MCF 10A (cell line): ENCODE results near the gene FCHSD2. TPM values are rescaled to one million over a fixed set of nuclear protein-coding genes. Genes with fewer than 3 reads are reported as not detected.

Source experiments
- BruUV-seq: library from RNA; stranded (reverse); fragments of 400-500 nt; replicated peaks from 2 replicates; lab custom pipeline; 2021; lab: Mats Ljungman, UMichigan
- CTCF ChIA-PET: fragments of 300-600 bp; sonication (Branson Sonifier 250); formaldehyde crosslinking; extraction: SDS; loops from one replicate; lab custom pipeline; 2021; ENCODE audit warnings: antibody characterized with exemption, inconsistent platforms; lab: Yijun Ruan, JAX
- POLR2A ChIA-PET: fragments of 300-600, 350-650 bp; sonication (Branson Sonifier 250); formaldehyde crosslinking; extraction: SDS; loops from one replicate; lab custom pipeline; 2020; ENCODE audit warnings: antibody characterized with exemption, inconsistent platforms; lab: Yijun Ruan, JAX
- DNase-seq: peaks from one replicate; pipeline ENCODE4 v3.0.0-alpha.2; 2018; ENCODE audit not compliant: unreplicated experiment
- H3K27ac Mint-ChIP-seq: one replicate; pipeline ENCODE4 v1.8.0; 2022; ENCODE audit warnings: mild to moderate bottlenecking, low read depth, mixed read lengths; ENCODE audit not compliant: unreplicated experiment
- H3K27me3 Mint-ChIP-seq: one replicate; pipeline ENCODE4 v1.8.0; 2022; ENCODE audit warnings: mixed read lengths; ENCODE audit not compliant: insufficient read depth, unreplicated experiment
- H3K36me3 Mint-ChIP-seq: one replicate; pipeline ENCODE4 v1.8.0; 2022; ENCODE audit warnings: mild to moderate bottlenecking, moderate library complexity, mixed read lengths; ENCODE audit not compliant: insufficient read depth, unreplicated experiment
- H3K4me1 Mint-ChIP-seq: one replicate; pipeline ENCODE4 v1.8.0; 2022; ENCODE audit warnings: mixed read lengths; ENCODE audit not compliant: insufficient read depth, unreplicated experiment
- H3K4me3 Mint-ChIP-seq: one replicate; pipeline ENCODE4 v1.8.0; 2022; ENCODE audit warnings: mild to moderate bottlenecking, moderate library complexity, mixed read lengths; ENCODE audit not compliant: unreplicated experiment
- H3K9me3 Mint-ChIP-seq: one replicate; pipeline ENCODE4 v1.8.0; 2022; ENCODE audit warnings: mixed read lengths; ENCODE audit not compliant: unreplicated experiment
- CTCF ChIP-seq: fragments of 200-600 bp; IDR thresholded peaks from one replicate; pipeline ENCODE4 v1.8.0; 2022; ENCODE audit warnings: antibody characterized with exemption, mild to moderate bottlenecking; ENCODE audit not compliant: unreplicated experiment
- intact Hi-C: fragments of 100-400 bp; cut with micrococcal nuclease; formaldehyde crosslinking; loops from 2 replicates; pipeline ENCODE4 v1.14.1; 2022
- total RNA-seq: library from RNA; stranded (reverse); gene quantifications from 2 replicates; pipeline ENCODE4 v1.2.3, GENCODE V29; 2022

The FCHSD2 gene
- total RNA-seq, 1 experiment from 2014 or later = 12.8 TPM

- H3K9me3 Mint-ChIP-seq = no peaks in the 10 kb centered on the region
- no peaks in the 10 kb centered on the region for H3K4me1 Mint-ChIP-seq
- no TSS peak for BruUV-seq
- POLR2A ChIA-PET = interaction anchor here (1.2 kb wide), 1 partner anchor 16 kb away, joined by 4 read pairs; no protein-coding TSS in a partner anchor
- TF ChIP-seq CTCF = no peak
- CTCF ChIA-PET = interaction anchor here (1.0 to 1.7 kb wide), 2 partner anchors 21 to 197 kb away, joined by 3 to 6 read pairs; partner anchors contain the start of gene FCHSD2
- intact Hi-C loops = no loop called here
- H3K36me3 Mint-ChIP-seq = no peaks in the 10 kb centered on the region
- DNase-seq = no peak
- no peaks in the 10 kb centered on the region for H3K27me3 Mint-ChIP-seq
- H3K4me3 Mint-ChIP-seq = no peak overlapping the region
- no peak overlapping the region for H3K27ac Mint-ChIP-seq
Measured at GRCh38 chr11:73121692-73122091, 20.4 kb downstream of the FCHSD2 start.

GRCh38 chr11:73117071-73117470 lies 25.0 kb downstream of the FCHSD2 start:
- TF ChIP-seq CTCF = no peak
- Mint-ChIP-seq H3K27me3 (no peaks in the 10 kb centered on the region), H3K27ac (no peak overlapping the region), H3K4me1 (no peaks in the 10 kb centered on the region), H3K36me3 (no peaks in the 10 kb centered on the region), H3K9me3 (no peaks in the 10 kb centered on the region), H3K4me3 (no peak overlapping the region)
- ChIA-PET CTCF (interaction anchor here (1.2 kb wide), 1 partner anchor 234 kb away, joined by 4 read pairs; no protein-coding TSS in a partner anchor), POLR2A (no interaction called here)
- intact Hi-C loops = no loop called here
- no peak for DNase-seq
- no TSS peak for BruUV-seq

GRCh38 chr11:73116636-73117035 lies 25.5 kb downstream of the FCHSD2 start:
- Mint-ChIP-seq H3K36me3 (no peaks in the 10 kb centered on the region), H3K4me3 (no peak overlapping the region), H3K27ac (no peak overlapping the region), H3K9me3 (peaks cover under 1% of the 10 kb centered on the region), H3K27me3 (no peaks in the 10 kb centered on the region), H3K4me1 (no peaks in the 10 kb centered on the region)
- intact Hi-C loops = no loop called here
- no peak for DNase-seq
- ChIA-PET POLR2A (no interaction called here), CTCF (interaction anchor here (0.7 to 1.2 kb wide), 2 partner anchors 191 to 235 kb away, joined by 4 read pairs; no protein-coding TSS in a partner anchor)
- no TSS peak for BruUV-seq
- no peak for TF ChIP-seq CTCF

DNA sequence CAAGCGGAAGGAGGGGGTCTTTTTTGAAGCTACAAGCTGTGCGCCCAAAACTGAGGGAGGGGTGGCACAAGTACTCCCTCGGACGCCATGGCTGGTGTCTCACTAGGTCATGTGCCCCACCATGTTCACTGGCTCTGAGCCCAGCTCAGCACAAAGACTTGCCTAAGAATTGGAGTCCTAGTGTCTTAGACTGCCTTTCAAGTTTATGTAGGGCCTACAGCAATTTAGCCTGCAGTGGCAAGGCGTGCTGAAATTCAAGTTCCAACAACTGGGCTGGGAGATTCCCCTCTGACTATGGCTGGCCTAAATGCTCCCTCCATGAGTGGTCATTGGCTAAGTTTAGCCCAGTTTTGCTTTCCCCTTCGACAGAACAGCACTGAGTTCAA lies 27.3 kb downstream of the FCHSD2 start:
- peaks cover 19% of the 10 kb centered on the region for H3K9me3 Mint-ChIP-seq
- TF ChIP-seq CTCF = no peak
- intact Hi-C loops = no loop called here
- peak; percentile 4 for DNase-seq
- CTCF ChIA-PET = interaction anchor here (0.6 to 0.8 kb wide), 3 partner anchors 11 to 1110 kb away, joined by 3 read pairs; no protein-coding TSS in a partner anchor
- no peak overlapping the region for H3K27ac Mint-ChIP-seq
- no TSS peak for BruUV-seq
- no peaks in the 10 kb centered on the region for H3K27me3 Mint-ChIP-seq
- no peaks in the 10 kb centered on the region for H3K4me1 Mint-ChIP-seq
- H3K4me3 Mint-ChIP-seq = no peak overlapping the region
- POLR2A ChIA-PET = interaction anchor here (2.7 kb wide), 1 partner anchor 11 kb away, joined by 16 read pairs; no protein-coding TSS in a partner anchor
- no peaks in the 10 kb centered on the region for H3K36me3 Mint-ChIP-seq
